Breast epithelium (tissue), 3 donors: ENCODE data around the gene BLOC1S6.

Source experiments
- CTCF ChIP-seq, 3 donors: fragments of 450-650 bp; IDR thresholded peaks; one replicate each; pipeline ENCODE4 v1.5.1; 2016 to 2017; ENCODE audit warnings: antibody characterized with exemption in 3 of 3, mild to moderate bottlenecking in 3 of 3, moderate library complexity in 3 of 3
- POLR2AphosphoS5 ChIP-seq, 3 donors: sonication (generic); formaldehyde crosslinking; IDR thresholded peaks; one replicate each; pipeline ENCODE4 v1.6.1; 2017; ENCODE audit warnings: antibody characterized with exemption in 3 of 3

GRCh38 chr15:45594835-45595530, 7.8 kb downstream of the BLOC1S6 start:
- no peak for TF ChIP-seq CTCF (IDR thresholded peaks at IDR 0.05)
- no peak for TF ChIP-seq POLR2AphosphoS5 (IDR thresholded peaks at IDR 0.05)
